Activated CD4-positive, alpha-beta T cell treated with anti-CD3 and anti-CD28 coated beads, Interleukin-10, Interleukin-2, amounts not matched to agents 100 ng/mL and 50 ng/mL, durations not matched to agents 16 hours and 8 hours (primary cell): ENCODE results near the gene MMD.

ENCODE experiments used
- DNase-seq: peaks from one replicate; pipeline ENCODE4 v3.0.0-alpha.2; 2020

Gene MMD

GRCh38 chr17:55345132-55345531 lies 76.5 kb downstream of the MMD start:
- no peak for DNase-seq

GRCh38 chr17:55344514-55344997 lies 77.1 kb downstream of the MMD start:
- DNase-seq, result peak; percentile 89

- DNase-seq, result no peak
These were observed 77.6 kb downstream of the MMD start for GRCh38 chr17:55343900-55344513.

- DNase-seq, result no peak
These were observed 78.6 kb downstream of the MMD start for GRCh38 chr17:55342800-55343585.
